ENCODE data around the gene CACNA1E. TPM values are rescaled to one million over a fixed set of nuclear protein-coding genes. Genes with fewer than 3 reads are reported as not detected.

CACNA1E gene
- total RNA-seq, 2 experiments from 2014 or later = not detected

DNA sequence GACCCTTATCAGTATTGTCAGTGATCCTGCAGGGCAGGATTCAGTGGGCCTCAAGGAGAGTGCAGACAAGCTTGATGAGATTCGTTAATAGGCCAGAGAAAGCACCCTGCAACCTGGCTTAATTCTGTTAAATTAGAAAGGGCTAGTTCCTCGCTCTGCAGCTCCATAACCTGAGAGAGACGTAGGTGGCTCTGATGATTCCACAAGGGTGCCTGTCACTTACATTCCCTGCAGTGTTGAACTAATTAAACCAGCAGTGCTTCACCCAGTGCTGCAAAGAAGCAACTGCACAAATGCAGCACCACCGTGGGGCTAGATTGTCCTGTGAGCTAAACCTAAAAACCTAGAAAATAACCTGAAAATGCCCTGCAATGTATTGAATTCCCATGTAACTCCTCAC lies 270.8 kb downstream of the CACNA1E start:
- Mint-ChIP-seq H3K36me3 (ENCODE audit: low read depth) (no peaks in the 10 kb centered on the region), H3K4me1 (no peaks in the 10 kb centered on the region), H3K9me3 (ENCODE audit: low read depth) (no peaks in the 10 kb centered on the region), H3K4me3 (no peak overlapping the region), H3K27me3 (peaks cover 3% of the 10 kb centered on the region), H3K27ac (no peak overlapping the region)
- ATAC-seq (no peak), DNase-seq (no peak)
- CTCF ChIA-PET = interaction anchor here (0.7 kb wide), 1 partner anchor 317 kb away, joined by 3 read pairs; no protein-coding TSS in a partner anchor
- POLR2A ChIA-PET = no interaction called here
- intact Hi-C loops (cut with DNase I, micrococcal nuclease) = no loop called here

DNA sequence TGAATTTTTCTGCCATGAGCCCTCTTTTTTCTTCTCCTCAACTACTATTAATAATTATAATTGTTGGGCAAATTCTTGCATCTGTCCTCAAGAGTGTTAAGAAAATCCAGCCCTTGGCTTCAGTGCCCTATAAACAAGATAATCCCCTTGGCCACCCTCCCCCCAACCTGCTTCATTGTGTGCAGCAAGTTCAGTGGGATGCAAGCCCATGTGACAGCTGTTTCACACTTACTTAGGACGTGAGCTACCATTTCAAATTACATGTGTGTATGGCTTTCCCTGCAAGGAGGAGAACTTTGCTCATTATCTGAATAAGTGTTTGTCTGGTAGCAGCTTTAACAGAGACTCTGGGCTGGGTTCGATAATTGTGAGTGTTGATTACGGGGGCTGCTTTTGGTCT lies 276.2 kb downstream of the CACNA1E start:
- Mint-ChIP-seq H3K36me3 (ENCODE audit: low read depth) (no peaks in the 10 kb centered on the region), H3K4me3 (no peak overlapping the region), H3K4me1 (no peaks in the 10 kb centered on the region), H3K27ac (no peak overlapping the region), H3K27me3 (peaks cover 5% of the 10 kb centered on the region), H3K9me3 (ENCODE audit: low read depth) (no peaks in the 10 kb centered on the region)
- no peak for ATAC-seq
- no peak for DNase-seq
- POLR2A ChIA-PET = no interaction called here
- intact Hi-C loops (cut with DNase I, micrococcal nuclease) = no loop called here
- CTCF ChIA-PET = no interaction called here

DNA sequence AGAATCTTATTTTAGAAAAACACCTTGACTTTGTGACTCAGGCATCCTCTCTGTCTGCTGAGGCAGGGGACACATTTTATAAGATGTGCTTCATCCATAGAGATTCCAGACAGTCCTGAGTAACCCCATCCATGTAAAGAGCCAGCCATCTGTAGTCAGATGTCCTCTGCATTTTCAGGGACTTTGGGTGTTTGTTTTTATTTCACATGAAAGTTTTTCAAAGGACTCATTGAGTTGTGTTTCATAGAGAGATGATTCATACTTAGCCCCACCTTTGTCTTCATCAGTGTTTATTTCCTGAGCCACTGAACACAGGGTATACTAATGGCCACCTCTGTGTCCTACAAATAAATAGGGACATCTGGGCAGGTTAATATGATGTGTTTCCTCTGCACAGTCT lies 280.4 kb downstream of the CACNA1E start:
- Mint-ChIP-seq H3K4me3 (no peak overlapping the region), H3K27me3 (peaks cover 3% of the 10 kb centered on the region), H3K4me1 (no peaks in the 10 kb centered on the region), H3K36me3 (ENCODE audit: low read depth) (no peaks in the 10 kb centered on the region), H3K9me3 (ENCODE audit: low read depth) (no peaks in the 10 kb centered on the region), H3K27ac (no peak overlapping the region)
- ChIA-PET CTCF (no interaction called here), POLR2A (no interaction called here)
- intact Hi-C loops (cut with DNase I, micrococcal nuclease) = no loop called here
- no peak for DNase-seq
- no peak for ATAC-seq

DNA sequence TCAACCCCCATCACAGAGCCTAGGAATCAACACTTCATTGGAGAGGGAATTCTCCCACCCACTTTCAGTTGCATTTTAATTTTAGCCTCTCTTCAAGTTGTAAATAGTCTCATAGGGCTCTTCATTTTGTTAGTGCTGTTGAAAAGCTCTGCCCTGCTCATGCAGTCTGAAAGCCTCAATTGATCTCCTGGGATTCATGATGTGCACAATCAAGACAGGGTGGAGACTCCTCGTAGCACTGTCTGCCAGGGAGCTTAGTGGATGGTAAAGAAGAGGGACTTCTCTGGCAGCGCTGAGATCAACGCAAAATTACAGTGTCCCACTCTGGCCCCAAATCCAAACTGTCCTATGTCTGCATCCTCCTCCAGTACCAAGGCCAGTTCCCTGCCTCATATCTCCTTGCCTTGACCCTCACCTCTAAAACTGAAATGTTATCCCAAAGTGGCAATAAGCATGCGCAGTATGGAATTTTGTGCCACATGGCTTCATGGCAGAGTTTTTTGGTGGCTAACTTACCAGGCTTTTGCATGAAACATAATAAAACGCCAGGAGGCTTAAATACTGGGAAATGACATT lies 282.2 kb downstream of the CACNA1E start:
- no peak overlapping the region for H3K27ac Mint-ChIP-seq
- no peaks in the 10 kb centered on the region for H3K36me3 Mint-ChIP-seq (ENCODE audit: low read depth)
- no peaks in the 10 kb centered on the region for H3K9me3 Mint-ChIP-seq (ENCODE audit: low read depth)
- intact Hi-C loops (cut with DNase I, micrococcal nuclease) = no loop called here
- no peak overlapping the region for H3K4me3 Mint-ChIP-seq
- no peak for ATAC-seq
- no peak for DNase-seq
- no peaks in the 10 kb centered on the region for H3K4me1 Mint-ChIP-seq
- CTCF ChIA-PET = interaction anchor here (0.9 kb wide), 1 partner anchor 17 kb away, joined by 4 read pairs; no protein-coding TSS in a partner anchor
- H3K27me3 Mint-ChIP-seq = peaks cover 5% of the 10 kb centered on the region
- POLR2A ChIA-PET = no interaction called here

DNA sequence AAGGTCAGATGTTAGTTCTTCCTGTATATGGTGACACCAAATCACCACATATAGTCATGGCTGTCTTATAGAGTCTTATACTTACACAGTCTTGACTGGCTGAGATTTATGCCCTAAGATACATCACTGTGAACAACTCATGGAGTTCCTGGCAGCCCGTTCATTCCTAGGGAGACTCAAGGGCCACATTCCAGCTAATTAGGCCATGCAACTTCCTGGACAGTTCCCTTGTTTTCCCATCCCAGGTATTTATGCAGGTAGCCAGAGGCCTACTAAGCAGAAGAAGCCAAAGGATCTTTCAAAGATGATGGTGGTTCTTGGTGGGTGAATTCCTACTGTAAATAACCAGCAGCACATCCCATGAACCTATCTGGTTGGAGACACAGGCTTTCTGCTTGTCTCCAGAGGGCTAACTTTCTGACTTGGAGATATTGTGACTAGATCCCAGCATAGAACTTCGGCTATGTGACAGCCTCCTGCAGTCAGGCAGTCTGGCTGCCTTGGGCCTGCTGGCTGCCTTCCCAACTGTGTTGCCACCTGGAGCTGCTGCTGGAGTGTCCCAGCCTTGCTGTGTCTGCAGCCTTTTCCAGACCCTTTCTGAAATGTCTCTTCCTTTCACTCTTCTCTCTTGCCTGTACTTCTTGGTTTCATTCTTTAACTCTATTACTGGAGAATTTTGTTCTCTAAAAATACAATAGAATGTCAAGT lies 283.8 kb downstream of the CACNA1E start:
- Mint-ChIP-seq H3K4me3 (no peak overlapping the region), H3K4me1 (no peaks in the 10 kb centered on the region), H3K9me3 (ENCODE audit: low read depth) (no peaks in the 10 kb centered on the region), H3K36me3 (ENCODE audit: low read depth) (no peaks in the 10 kb centered on the region), H3K27ac (no peak overlapping the region), H3K27me3 (peaks cover 7% of the 10 kb centered on the region)
- POLR2A ChIA-PET = no interaction called here
- CTCF ChIA-PET = no interaction called here
- ATAC-seq (no peak), DNase-seq (no peak)
- intact Hi-C loops (cut with DNase I, micrococcal nuclease) = no loop called here

DNA sequence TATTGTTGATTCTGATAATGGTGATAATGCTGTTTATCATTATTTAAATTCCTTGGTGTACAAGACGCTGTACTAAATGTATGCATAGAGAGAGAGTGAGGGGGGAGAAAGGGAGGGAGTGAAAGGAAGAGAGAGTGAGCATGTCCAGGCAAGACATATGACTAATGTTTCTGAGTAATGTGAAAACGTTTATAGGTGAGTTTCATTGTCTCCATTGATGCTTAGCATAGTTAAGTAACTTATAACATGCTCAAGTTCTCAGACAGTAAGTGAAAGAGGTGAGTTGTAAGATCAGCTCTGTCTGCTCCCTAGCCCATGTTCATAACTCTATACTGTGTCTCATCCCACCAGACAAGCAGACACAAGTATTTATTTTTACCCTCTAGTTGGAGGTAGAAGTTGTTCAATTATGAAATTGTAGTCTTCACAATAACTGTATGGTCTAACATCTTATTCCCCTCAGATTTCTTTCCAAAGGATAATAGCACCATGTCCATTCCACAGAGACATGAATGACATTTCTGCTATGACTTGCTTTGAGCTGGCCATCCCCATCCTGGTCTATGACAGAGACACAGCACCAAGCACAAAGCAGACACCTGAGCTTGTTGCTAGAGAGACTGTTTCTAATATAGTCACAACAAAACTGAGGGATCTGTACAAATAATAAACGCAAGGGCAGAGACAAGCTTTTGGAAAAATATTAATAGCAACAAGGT lies 285.1 kb downstream of the CACNA1E start:
- ChIA-PET CTCF (no interaction called here), POLR2A (no interaction called here)
- Mint-ChIP-seq H3K27ac (no peak overlapping the region), H3K4me1 (no peaks in the 10 kb centered on the region), H3K36me3 (ENCODE audit: low read depth) (no peaks in the 10 kb centered on the region), H3K9me3 (ENCODE audit: low read depth) (no peaks in the 10 kb centered on the region), H3K27me3 (peaks cover 7% of the 10 kb centered on the region), H3K4me3 (no peak overlapping the region)
- no peak for DNase-seq
- peak; percentile 64 for ATAC-seq
- intact Hi-C loops (cut with DNase I, micrococcal nuclease) = no loop called here

DNA sequence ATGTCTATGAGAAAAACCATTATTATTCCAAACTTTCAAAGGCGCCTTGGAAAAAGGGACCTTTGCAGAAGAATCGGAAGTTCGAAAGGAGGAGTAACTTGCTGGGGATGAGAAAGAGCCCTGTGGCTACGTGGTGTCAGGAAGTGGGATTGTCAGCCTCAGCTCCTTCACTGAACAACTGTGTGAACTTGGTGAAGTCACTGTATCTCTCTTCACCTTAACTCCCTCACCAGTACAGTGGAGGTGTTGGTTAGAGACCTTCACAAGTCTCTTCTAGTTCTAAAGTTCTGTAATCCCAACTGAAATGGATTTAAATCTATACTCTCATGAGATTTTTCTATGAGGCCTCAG lies 285.6 kb downstream of the CACNA1E start:
- no peak overlapping the region for H3K4me3 Mint-ChIP-seq
- no peaks in the 10 kb centered on the region for H3K4me1 Mint-ChIP-seq
- no peak overlapping the region for H3K27ac Mint-ChIP-seq
- POLR2A ChIA-PET = no interaction called here
- H3K27me3 Mint-ChIP-seq = peaks cover 7% of the 10 kb centered on the region
- intact Hi-C loops (cut with DNase I, micrococcal nuclease) = no loop called here
- CTCF ChIA-PET = no interaction called here
- H3K9me3 Mint-ChIP-seq (ENCODE audit: low read depth) = no peaks in the 10 kb centered on the region
- ATAC-seq (no peak), DNase-seq (no peak)
- H3K36me3 Mint-ChIP-seq (ENCODE audit: low read depth) = no peaks in the 10 kb centered on the region

DNA sequence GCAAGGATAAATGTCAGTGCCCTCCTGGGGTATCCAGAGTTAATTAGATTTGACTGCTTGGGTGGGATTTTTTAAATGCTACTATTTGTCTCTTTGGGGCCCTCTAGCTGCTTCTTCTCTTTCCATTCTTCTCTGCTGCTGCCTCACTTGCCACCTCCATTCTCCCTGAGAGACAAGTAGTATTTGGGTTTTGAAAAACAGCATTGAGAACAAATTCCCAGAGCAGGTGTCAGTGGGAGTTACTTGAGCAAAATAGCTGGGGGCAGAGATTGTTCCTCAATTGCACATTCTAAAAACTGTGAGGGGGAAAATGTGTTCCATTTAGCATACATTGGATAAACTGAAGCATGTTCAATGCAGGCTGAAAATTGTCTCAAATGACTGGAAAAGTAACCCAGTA lies 286.5 kb downstream of the CACNA1E start:
- Mint-ChIP-seq H3K27me3 (peaks cover 7% of the 10 kb centered on the region), H3K36me3 (ENCODE audit: low read depth) (no peaks in the 10 kb centered on the region), H3K27ac (no peak overlapping the region), H3K4me3 (no peak overlapping the region), H3K9me3 (ENCODE audit: low read depth) (no peaks in the 10 kb centered on the region), H3K4me1 (no peaks in the 10 kb centered on the region)
- CTCF ChIA-PET = interaction anchor here (0.6 kb wide), 1 partner anchor 1040 kb away, joined by 3 read pairs; no protein-coding TSS in a partner anchor
- intact Hi-C loops (cut with DNase I, micrococcal nuclease) = no loop called here
- POLR2A ChIA-PET = no interaction called here
- no peak for DNase-seq
- no peak for ATAC-seq

DNA sequence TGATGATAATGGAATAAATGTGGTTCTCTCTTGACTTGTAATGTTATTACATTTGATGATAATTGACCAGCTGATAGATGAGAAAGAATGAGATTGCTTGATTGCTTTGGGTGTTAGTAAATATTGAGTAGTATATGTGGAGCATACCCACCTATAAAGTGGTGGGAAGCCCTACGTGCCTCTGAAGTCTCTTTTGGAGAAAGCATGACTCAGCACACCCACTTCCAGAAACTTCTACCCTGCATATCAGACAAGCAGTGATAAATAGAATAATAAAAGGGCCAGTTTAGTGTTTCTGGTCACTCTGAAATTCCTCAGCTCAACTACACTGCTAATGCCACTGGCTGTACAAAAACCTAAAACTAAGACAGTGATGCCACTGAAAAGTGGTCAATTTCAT lies 289.4 kb downstream of the CACNA1E start:
- no peak overlapping the region for H3K4me3 Mint-ChIP-seq
- H3K4me1 Mint-ChIP-seq = no peaks in the 10 kb centered on the region
- DNase-seq = no peak
- H3K27ac Mint-ChIP-seq = no peak overlapping the region
- ATAC-seq = no peak
- ChIA-PET CTCF (interaction anchor here (0.7 kb wide), 1 partner anchor 698 kb away, joined by 3 read pairs; no protein-coding TSS in a partner anchor), POLR2A (no interaction called here)
- peaks cover 9% of the 10 kb centered on the region for H3K27me3 Mint-ChIP-seq
- intact Hi-C loops (cut with DNase I, micrococcal nuclease) = no loop called here
- no peaks in the 10 kb centered on the region for H3K9me3 Mint-ChIP-seq (ENCODE audit: low read depth)
- H3K36me3 Mint-ChIP-seq (ENCODE audit: low read depth) = no peaks in the 10 kb centered on the region

DNA sequence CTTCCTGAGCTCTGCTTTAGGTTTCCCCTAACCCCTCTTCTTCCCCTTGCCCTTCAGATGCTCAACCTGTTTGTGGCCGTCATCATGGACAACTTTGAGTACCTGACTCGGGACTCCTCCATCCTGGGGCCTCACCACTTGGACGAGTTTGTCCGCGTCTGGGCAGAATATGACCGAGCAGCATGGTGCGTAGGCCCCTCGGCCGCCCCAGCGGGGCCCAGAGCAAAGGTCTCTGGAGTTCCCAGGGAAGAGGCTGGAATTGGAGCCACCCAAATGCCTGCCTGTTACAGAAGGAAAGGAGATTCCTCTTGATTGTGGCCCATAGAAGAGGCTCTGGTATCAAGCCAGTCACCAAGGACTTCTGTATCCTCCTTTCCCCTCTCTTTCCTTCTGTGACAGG lies 292.7 kb downstream of the CACNA1E start:
- Mint-ChIP-seq H3K9me3 (ENCODE audit: low read depth) (no peaks in the 10 kb centered on the region), H3K4me3 (no peak overlapping the region), H3K36me3 (ENCODE audit: low read depth) (no peaks in the 10 kb centered on the region), H3K4me1 (no peaks in the 10 kb centered on the region), H3K27me3 (peaks cover 3% of the 10 kb centered on the region), H3K27ac (no peak overlapping the region)
- intact Hi-C loops (cut with DNase I, micrococcal nuclease) = no loop called here
- POLR2A ChIA-PET = no interaction called here
- ATAC-seq (no peak), DNase-seq (no peak)
- CTCF ChIA-PET = no interaction called here

DNA sequence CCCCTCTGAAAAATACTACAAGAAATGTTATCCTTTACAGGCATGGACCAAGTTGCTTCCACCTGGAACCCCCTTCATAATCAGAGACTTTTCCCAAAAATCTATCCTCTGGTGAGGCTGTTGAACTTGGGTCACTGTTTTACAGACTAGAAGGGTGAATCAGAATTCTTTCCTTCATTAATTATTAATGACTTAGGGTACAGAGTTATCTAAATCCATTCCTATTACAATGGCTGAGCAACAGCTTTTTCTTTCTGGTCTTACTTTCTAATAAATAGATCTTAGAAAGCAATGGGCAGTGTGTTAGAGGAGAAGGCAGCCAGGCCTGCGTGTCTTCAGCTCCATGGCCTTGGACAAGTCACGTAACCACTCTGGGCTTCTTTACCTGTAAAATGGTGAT lies 294.0 kb downstream of the CACNA1E start:
- H3K36me3 Mint-ChIP-seq (ENCODE audit: low read depth) = no peaks in the 10 kb centered on the region
- H3K4me1 Mint-ChIP-seq = no peaks in the 10 kb centered on the region
- H3K9me3 Mint-ChIP-seq (ENCODE audit: low read depth) = no peaks in the 10 kb centered on the region
- intact Hi-C loops (cut with DNase I, micrococcal nuclease) = no loop called here
- no peak overlapping the region for H3K27ac Mint-ChIP-seq
- peaks cover 3% of the 10 kb centered on the region for H3K27me3 Mint-ChIP-seq
- POLR2A ChIA-PET = no interaction called here
- ATAC-seq = no peak
- H3K4me3 Mint-ChIP-seq = no peak overlapping the region
- no peak for DNase-seq
- CTCF ChIA-PET = no interaction called here

DNA sequence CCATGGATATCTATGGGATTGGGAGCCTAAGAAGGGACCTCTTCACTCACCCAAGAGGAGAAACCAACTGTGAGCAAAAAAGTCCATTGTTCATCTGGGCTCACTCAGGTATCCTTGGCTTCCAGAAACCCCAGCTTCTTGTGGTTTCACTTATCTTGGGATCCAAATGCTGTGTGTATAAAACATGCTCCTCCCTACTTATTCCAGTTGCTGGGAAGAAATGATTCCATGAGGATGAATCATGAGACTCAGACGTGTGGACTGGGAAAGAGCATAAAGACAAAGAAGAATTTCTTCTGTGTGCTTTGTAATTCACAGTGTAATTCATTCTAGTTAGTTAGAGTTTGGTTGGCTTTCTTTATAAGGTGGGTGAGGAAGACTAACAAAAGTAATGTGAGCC lies 294.5 kb downstream of the CACNA1E start:
- Mint-ChIP-seq H3K9me3 (ENCODE audit: low read depth) (no peaks in the 10 kb centered on the region), H3K27me3 (peaks cover 3% of the 10 kb centered on the region), H3K4me1 (no peaks in the 10 kb centered on the region), H3K36me3 (ENCODE audit: low read depth) (no peaks in the 10 kb centered on the region), H3K27ac (no peak overlapping the region), H3K4me3 (no peak overlapping the region)
- intact Hi-C loops (cut with DNase I, micrococcal nuclease) = no loop called here
- POLR2A ChIA-PET = no interaction called here
- CTCF ChIA-PET = no interaction called here
- no peak for DNase-seq
- ATAC-seq = no peak
